Heart right ventricle (tissue), 16 donors: ENCODE data around the gene PAK4. TPM values are rescaled to one million over a fixed set of nuclear protein-coding genes. Genes with fewer than 3 reads are reported as not detected.

Experiments
- ATAC-seq, 8 donors: fragments of 200-7000 bp; cut with Tn5 transposase; one replicate each; pipeline ENCODE4 v1.9.1; 2020; ENCODE audit warnings: mild to moderate bottlenecking in 8 of 8, moderate library complexity in 8 of 8, moderate number of reproducible peaks in 1 of 8
- DNase-seq, 2 donors: peaks; one replicate each; pipeline ENCODE4 v3.0.0-alpha.2; 2020
- H3K27ac ChIP-seq, 10 donors: fragments of 200-600 bp; sonication (generic) in 2 of 10; one replicate each; pipeline versions ENCODE4 v1.5.0 to v1.8.0; 2020 to 2022; ENCODE audit warnings: mild to moderate bottlenecking in 3 of 10
- H3K27me3 ChIP-seq, 7 donors: fragments of 200-600 bp; one replicate each; pipeline ENCODE4 v1.8.0; 2021 to 2022; ENCODE audit warnings: mild to moderate bottlenecking in 2 of 7
- H3K36me3 ChIP-seq, 9 donors: fragments of 200-600 bp; sonication (generic) in 1 of 9; one replicate each; pipeline versions ENCODE4 v1.5.0 to v1.8.0; 2020 to 2022; ENCODE audit warnings: mild to moderate bottlenecking in 2 of 9
- H3K4me1 ChIP-seq, 9 donors: fragments of 200-600 bp; sonication (generic) in 1 of 9; one replicate each; pipeline versions ENCODE4 v1.5.0 to v1.8.0; 2020 to 2022; ENCODE audit warnings: mild to moderate bottlenecking in 4 of 9
- H3K4me3 ChIP-seq, 10 donors: fragments of 200-600 bp; sonication (generic) in 2 of 10; one replicate each; pipeline versions ENCODE4 v1.5.0 to v1.8.0; 2020 to 2022; ENCODE audit warnings: mild to moderate bottlenecking in 7 of 10, moderate library complexity in 2 of 10
- H3K9me3 ChIP-seq, 11 donors: fragments of 200-600 bp in 10 of 11; sonication (generic) in 2 of 11; one replicate each; pipeline versions ENCODE4 v1.5.0 to v1.8.0; 2013 to 2022; ENCODE audit warnings: mild to moderate bottlenecking in 2 of 11, control low read depth in 1 of 11, moderate library complexity in 1 of 11
- CTCF ChIP-seq, 9 donors: fragments of 200-600 bp; sonication (generic) in 2 of 9; IDR thresholded peaks; one replicate each; pipeline versions ENCODE4 v1.5.0 to v1.8.0; 2021 to 2022; ENCODE audit warnings: antibody characterized with exemption in 9 of 9, mild to moderate bottlenecking in 5 of 9, moderate library complexity in 1 of 9
- WGBS, 2 donors: extraction: QIAGEN DNeasy Blood & Tissue Kit; methylation state at CpG; one replicate each; pipeline ENCODE4 v1.1.7; 2013; ENCODE audit warnings: inconsistent platforms in 1 of 2; 5-methylcytosine and 5-hydroxymethylcytosine counted together
- intact Hi-C, 10 donors: fragments of 100-400 bp; cut with DNase I; formaldehyde crosslinking; loops; one replicate each; pipeline versions ENCODE4 v1.11.1 to v1.14.2; 2022
- polyA plus RNA-seq, 2 donors: library from polyadenylated mRNA; stranded (reverse); fragments of 200-250 nt; gene quantifications; one replicate each; pipeline ENCODE4 v1.2.3, GENCODE V29; 2013
- total RNA-seq, 10 donors: library from RNA; stranded (reverse); fragmentation: NEBNext Ultra II Directional in 3 of 10; extraction: Animal tissue kit (Norgen Biotek cat#: 25700) in 3 of 10; gene quantifications; one replicate each; pipeline versions ENCODE4 v1.2.1 to v1.2.4, GENCODE V29; 2021 to 2023
- donor health status: Arrhythmogenic right ventricular cardiomyopathy.
- donor health status: ischemic (EF 13 %, LVEDD 7.1; RV severe dilation, severe dysfunction).
- donor health status: healthy with polysubstance abuse.
- donor health status: DM: no; HTN: yes; CAD: no.
- donor health status: DM: no; HTN: no; CAD: no.
- donor health status: ischemic (EF 25% LVEDD 6.9; RV normal size, moderate dysfunction).
- donor health status: ischemic (EF 25% LVEDD 5.7; RV mildly dilated, moderate dysfunction).
- donor health status: healthy.
- donor health status: DM: yes; HTN: yes; CAD: no.
- donor health status: Ischemic cardiomyopathy.
- donor health status: ischemic (EF 35%, LVEDD 5.7; RV mildly dilated, moderate dysfunction).
- donor health status: nonischemic (EF 11% LVEDD 7.7; RV severe dilation, severe dysfunction).
- donor health status: DM: yes; HTN: yes; CAD: no.
- donor health status: PGD.
- donor health status: ischemic (EF 29% LVEDD 5.4; RV normal size, mild dysfunction).
- donor health status: nonischemic (EF 23%, LVEDD 6.1; RV moderate dilation, normal function).

Gene PAK4
- total and polyA plus RNA-seq, 12 donors = 8.6 to 22.4 (median 16.1) TPM

- no peaks in the 10 kb centered on the region for H3K36me3 ChIP-seq
- no peaks in the 10 kb centered on the region for H3K9me3 ChIP-seq
- WGBS, 2 donors = 90 to 93% methylated on average over 7 of the region's 7 CpGs
- intact Hi-C loops = no loop called here
- ATAC-seq (no peak), DNase-seq (no peak)
- no peak for TF ChIP-seq CTCF (IDR thresholded peaks at IDR 0.05)
- H3K4me1 ChIP-seq = peaks cover 0 to 19% (median 13%) of the 10 kb centered on the region in 9 donors
- no peak overlapping the region for H3K27ac ChIP-seq
- no peak overlapping the region for H3K4me3 ChIP-seq
- H3K27me3 ChIP-seq = peaks cover 9 to 100% (median 94%) of the 10 kb centered on the region in 7 donors
Measured at GRCh38 chr19:39082167-39082566, 43.4 kb upstream of the PAK4 start.

GRCh38 chr19:39082745-39083598 lies 42.6 kb upstream of the PAK4 start:
- no peak overlapping the region for H3K27ac ChIP-seq
- no peak for ATAC-seq
- peak overlapping the region in 1 of 10 donors; percentile 30 for H3K4me3 ChIP-seq
- 27 to 31% methylated on average over 15 of the region's 15 CpGs for WGBS, 2 donors
- TF ChIP-seq CTCF (IDR thresholded peaks at IDR 0.05) = no peak
- no peaks in the 10 kb centered on the region for H3K36me3 ChIP-seq
- intact Hi-C loops = no loop called here
- H3K4me1 ChIP-seq = peaks cover 0 to 19% (median 13%) of the 10 kb centered on the region in 9 donors
- DNase-seq = no peak
- no peaks in the 10 kb centered on the region for H3K9me3 ChIP-seq
- H3K27me3 ChIP-seq = peaks cover 9 to 100% (median 89%) of the 10 kb centered on the region in 7 donors

GRCh38 chr19:39083599-39083982 lies 42.0 kb upstream of the PAK4 start:
- H3K36me3 ChIP-seq = no peaks in the 10 kb centered on the region
- DNase-seq (no peak), ATAC-seq (no peak)
- intact Hi-C loops = no loop called here
- no peak overlapping the region for H3K27ac ChIP-seq
- peaks cover 0 to 19% (median 13%) of the 10 kb centered on the region in 9 donors for H3K4me1 ChIP-seq
- TF ChIP-seq CTCF (IDR thresholded peaks at IDR 0.05) = no peak
- peak overlapping the region in 3 of 10 donors; percentile 1 to 30 (median 8) for H3K4me3 ChIP-seq
- H3K27me3 ChIP-seq = peaks cover 9 to 98% (median 89%) of the 10 kb centered on the region in 7 donors
- no peaks in the 10 kb centered on the region for H3K9me3 ChIP-seq
- WGBS, 2 donors = 5 to 6% methylated on average over 14 of the region's 14 CpGs

- intact Hi-C loops = no loop called here
- TF ChIP-seq CTCF (IDR thresholded peaks at IDR 0.05) = no peak
- 2 to 3% methylated on average over 54 of the region's 54 CpGs for WGBS, 2 donors
- Histone ChIP-seq H3K27ac (no peak within 1 kb of the TSS), H3K36me3 (no peaks in the 10 kb centered on the region), H3K4me3 (peak within 1 kb of the TSS in 3 of 10 donors; percentile 1 to 30 (median 8)), H3K9me3 (no peaks in the 10 kb centered on the region), H3K4me1 (peaks cover 0 to 19% (median 13%) of the 10 kb centered on the region in 9 donors), H3K27me3 (peaks cover 9 to 98% (median 89%) of the 10 kb centered on the region in 7 donors)
- no peak for DNase-seq
- ATAC-seq = peak in 1 of 8 donors; percentile 26
Measured at GRCh38 chr19:39083983-39084731, 41.4 kb upstream of the PAK4 start, which contains the start of gene ACP7. Gene ACP7, plus strand, starts transcription at chr19:39084368. Its CDS starts 902 bp downstream, at chr19:39085270.
